PC-9 (cell line): ENCODE results near the gene BMI1. TPM values are rescaled to one million over a fixed set of nuclear protein-coding genes. Genes with fewer than 3 reads are reported as not detected.

Source experiments
- BruUV-seq: library from RNA; stranded (reverse); fragments of 400-500 nt; replicated peaks from 2 replicates; lab custom pipeline; 2021; lab: Mats Ljungman, UMichigan
- CTCF ChIA-PET: fragments of 300-600 bp; sonication (Branson Sonifier 250); formaldehyde crosslinking; loops from one replicate; lab custom pipeline; 2022; ENCODE audit warnings: antibody characterized with exemption; lab: Charles Lee
- POLR2A ChIA-PET: fragments of 300-600 bp; sonication (Branson Sonifier 250); formaldehyde crosslinking; loops from one replicate; lab custom pipeline; 2022; ENCODE audit warnings: antibody characterized with exemption; ENCODE audit not compliant: unreplicated experiment; lab: Charles Lee
- DNase-seq, 2 experiments: peaks; one replicate each; pipeline versions ENCODE4 v3.0.0 to v3.0.0-alpha.2; 2015 to 2022; ENCODE audit warnings: mixed read lengths in 1 of 2
- H2AFZ ChIP-seq: fragments of 200-600 bp; sonication (generic); 2 replicates; pipeline ENCODE4 v1.8.1; 2017; ENCODE audit warnings: antibody characterized with exemption
- H3F3A ChIP-seq: fragments of 200-600 bp; sonication (generic); 2 replicates; pipeline ENCODE4 v1.8.1; 2017; ENCODE audit warnings: antibody characterized with exemption, mild to moderate bottlenecking, low read depth; ENCODE audit not compliant: insufficient read depth
- H3K27ac ChIP-seq: fragments of 200-600 bp; sonication (generic); 2 replicates; pipeline ENCODE4 v1.6.1; 2016; ENCODE audit warnings: mixed run types
- H3K27me3 ChIP-seq: fragments of 200-600 bp; sonication (generic); 2 replicates; pipeline ENCODE4 v1.6.1; 2016; ENCODE audit warnings: low read depth, mixed run types; ENCODE audit not compliant: insufficient read depth
- H3K36me3 ChIP-seq: fragments of 200-600 bp; sonication (generic); 2 replicates; pipeline ENCODE4 v1.6.1; 2016; ENCODE audit warnings: low read depth, mixed run types
- H3K4me1 ChIP-seq: fragments of 200-600 bp; sonication (generic); replicated peaks from 2 replicates; pipeline ENCODE4 v1.6.1; 2016; ENCODE audit warnings: mixed run types; ENCODE audit not compliant: insufficient read depth
- H3K4me2 ChIP-seq: fragments of 200-600 bp; sonication (generic); 2 replicates; pipeline ENCODE4 v1.6.1; 2017; ENCODE audit warnings: mixed run types
- H3K4me3 ChIP-seq: fragments of 200-600 bp; sonication (generic); 2 replicates; pipeline ENCODE4 v1.6.1; 2016; ENCODE audit warnings: mixed run types
- H3K79me2 ChIP-seq: fragments of 200-600 bp; sonication (generic); 2 replicates; pipeline ENCODE4 v1.6.1; 2017; ENCODE audit warnings: low read depth, mixed run types
- H3K9me2 ChIP-seq: fragments of 200-600 bp; sonication (generic); 2 replicates; pipeline ENCODE4 v1.8.1; 2017; ENCODE audit warnings: mild to moderate bottlenecking; ENCODE audit not compliant: insufficient read depth
- H3K9me3 ChIP-seq: fragments of 200-600 bp; sonication (generic); 2 replicates; pipeline ENCODE4 v1.8.1; 2016; ENCODE audit warnings: low read depth; ENCODE audit not compliant: insufficient read depth
- H4K20me1 ChIP-seq: fragments of 200-600 bp; sonication (generic); 2 replicates; pipeline ENCODE4 v1.8.1; 2017; ENCODE audit not compliant: insufficient read depth
- EZH2 ChIP-seq: fragments of 200-600 bp; sonication (generic); IDR thresholded peaks from 2 replicates; pipeline ENCODE4 v1.8.0; 2017; ENCODE audit warnings: antibody characterized with exemption, low read depth
- intact Hi-C: fragments of 100-400 bp; cut with micrococcal nuclease; formaldehyde crosslinking; loops from one replicate; pipeline ENCODE4 v1.10.0; 2022; ENCODE audit not compliant: unreplicated experiment
- total RNA-seq: library from RNA; stranded (reverse); gene quantifications from 2 replicates; pipeline ENCODE4 v1.2.3, GENCODE V29; 2021
- TF ChIP-seq, protein P1 (sequence below): fragments of 200-600 bp; sonication (generic); conservative IDR thresholded peaks from 2 replicates; pipeline ENCODE4 v1.6.1; 2017; ENCODE audit warnings: mixed run types, antibody characterized with exemption, mild to moderate bottlenecking, moderate library complexity

The BMI1 gene
- total RNA-seq, 1 experiment from 2014 or later = 48.4 TPM

DNA sequence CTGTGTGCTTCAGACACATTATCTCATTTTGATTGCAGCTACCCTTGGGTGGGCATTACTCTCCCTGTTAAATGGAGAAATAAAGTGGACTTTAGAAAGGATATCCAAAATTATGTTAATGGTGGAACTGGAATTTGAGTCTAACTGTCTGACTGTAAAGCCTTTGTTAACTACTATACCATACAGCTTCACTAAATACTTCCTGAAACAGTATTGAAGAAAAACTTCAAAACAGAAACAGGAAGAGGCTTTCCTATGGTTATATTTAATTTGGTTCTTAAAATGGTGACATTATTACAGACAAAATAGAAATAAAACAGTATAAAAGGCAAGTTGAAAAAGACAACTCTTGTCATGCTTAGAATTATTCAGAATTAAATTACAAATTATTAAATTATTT, 49.4 kb downstream of the BMI1 start:
- BruUV-seq = no TSS peak
- Histone ChIP-seq H3K4me2 (no peak overlapping the region), H3K9me3 (no peaks in the 10 kb centered on the region), H3F3A (no peaks in the 10 kb centered on the region), H2AFZ (no peak overlapping the region), H3K27me3 (no peaks in the 10 kb centered on the region), H3K4me3 (no peak overlapping the region), H3K27ac (no peak overlapping the region), H3K36me3 (no peaks in the 10 kb centered on the region), H3K4me1 (no peaks in the 10 kb centered on the region), H3K79me2 (no peaks in the 10 kb centered on the region), H4K20me1 (no peaks in the 10 kb centered on the region), H3K9me2 (no peaks in the 10 kb centered on the region)
- POLR2A ChIA-PET = no interaction called here
- no peak for TF ChIP-seq EZH2
- TF ChIP-seq, protein P1, sequence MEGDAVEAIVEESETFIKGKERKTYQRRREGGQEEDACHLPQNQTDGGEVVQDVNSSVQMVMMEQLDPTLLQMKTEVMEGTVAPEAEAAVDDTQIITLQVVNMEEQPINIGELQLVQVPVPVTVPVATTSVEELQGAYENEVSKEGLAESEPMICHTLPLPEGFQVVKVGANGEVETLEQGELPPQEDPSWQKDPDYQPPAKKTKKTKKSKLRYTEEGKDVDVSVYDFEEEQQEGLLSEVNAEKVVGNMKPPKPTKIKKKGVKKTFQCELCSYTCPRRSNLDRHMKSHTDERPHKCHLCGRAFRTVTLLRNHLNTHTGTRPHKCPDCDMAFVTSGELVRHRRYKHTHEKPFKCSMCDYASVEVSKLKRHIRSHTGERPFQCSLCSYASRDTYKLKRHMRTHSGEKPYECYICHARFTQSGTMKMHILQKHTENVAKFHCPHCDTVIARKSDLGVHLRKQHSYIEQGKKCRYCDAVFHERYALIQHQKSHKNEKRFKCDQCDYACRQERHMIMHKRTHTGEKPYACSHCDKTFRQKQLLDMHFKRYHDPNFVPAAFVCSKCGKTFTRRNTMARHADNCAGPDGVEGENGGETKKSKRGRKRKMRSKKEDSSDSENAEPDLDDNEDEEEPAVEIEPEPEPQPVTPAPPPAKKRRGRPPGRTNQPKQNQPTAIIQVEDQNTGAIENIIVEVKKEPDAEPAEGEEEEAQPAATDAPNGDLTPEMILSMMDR = no peak
- DNase-seq = no peak
- intact Hi-C loops = no loop called here
- CTCF ChIA-PET = no interaction called here

DNA sequence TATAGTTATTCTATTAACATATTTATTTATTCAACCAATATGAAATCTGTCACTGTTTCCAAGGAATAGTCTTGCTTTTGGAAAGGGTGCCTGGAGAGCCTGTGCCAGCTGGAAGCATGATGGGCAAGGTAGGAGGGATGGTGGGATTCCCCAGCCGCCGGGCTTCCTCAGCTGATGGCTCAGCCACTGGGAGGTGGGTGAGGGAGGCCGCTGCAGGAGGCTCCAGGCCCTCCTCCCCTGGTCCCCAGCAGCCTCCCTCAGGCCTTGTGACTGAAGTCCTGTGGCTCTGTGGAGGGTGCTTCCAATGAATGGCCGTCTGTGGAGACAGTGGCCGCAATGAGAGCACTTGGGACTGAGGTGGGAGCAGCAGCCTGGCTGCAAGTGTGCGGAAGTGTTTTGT, 51.4 kb downstream of the BMI1 start:
- Histone ChIP-seq H3K27me3 (no peaks in the 10 kb centered on the region), H3K4me3 (no peak overlapping the region), H2AFZ (no peak overlapping the region), H4K20me1 (no peaks in the 10 kb centered on the region), H3K9me3 (no peaks in the 10 kb centered on the region), H3F3A (no peaks in the 10 kb centered on the region), H3K4me1 (no peaks in the 10 kb centered on the region), H3K4me2 (no peak overlapping the region), H3K79me2 (no peaks in the 10 kb centered on the region), H3K9me2 (no peaks in the 10 kb centered on the region), H3K27ac (no peak overlapping the region), H3K36me3 (no peaks in the 10 kb centered on the region)
- no TSS peak for BruUV-seq
- POLR2A ChIA-PET = no interaction called here
- TF ChIP-seq, protein P1 = no peak
- TF ChIP-seq EZH2 = no peak
- intact Hi-C loops = no loop called here
- DNase-seq = no peak
- CTCF ChIA-PET = no interaction called here

DNA sequence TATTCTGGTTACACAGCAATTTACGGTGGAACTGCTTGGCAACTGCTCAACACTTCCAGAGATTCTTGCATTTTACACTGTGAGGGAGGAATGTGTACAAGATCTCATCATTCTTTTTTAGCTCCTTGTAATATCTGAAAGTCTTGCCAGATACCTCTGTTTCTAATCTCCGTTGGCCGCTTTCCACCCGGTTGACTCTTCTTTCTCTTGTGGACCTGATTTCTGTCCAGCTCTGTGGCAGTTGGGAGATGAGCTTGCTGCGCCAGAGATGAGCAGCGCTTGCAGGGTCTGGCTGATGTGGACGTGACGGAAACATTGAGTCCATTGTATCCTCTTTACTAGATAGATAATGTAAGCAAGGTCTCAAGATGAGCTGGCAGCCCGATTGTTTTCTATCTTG, 52.0 kb downstream of the BMI1 start:
- H3K9me3 ChIP-seq = no peaks in the 10 kb centered on the region
- CTCF ChIA-PET = no interaction called here
- no TSS peak for BruUV-seq
- no peak overlapping the region for H3K4me2 ChIP-seq
- DNase-seq = no peak
- no peak overlapping the region for H3K4me3 ChIP-seq
- H3K4me1 ChIP-seq = no peaks in the 10 kb centered on the region
- no peaks in the 10 kb centered on the region for H3K36me3 ChIP-seq
- H3F3A ChIP-seq = no peaks in the 10 kb centered on the region
- no peaks in the 10 kb centered on the region for H3K9me2 ChIP-seq
- H4K20me1 ChIP-seq = no peaks in the 10 kb centered on the region
- POLR2A ChIA-PET = interaction anchor here (0.7 kb wide), 1 partner anchor 201 kb away, joined by 5 read pairs; no protein-coding TSS in a partner anchor
- H3K79me2 ChIP-seq = no peaks in the 10 kb centered on the region
- H3K27ac ChIP-seq = no peak overlapping the region
- no peaks in the 10 kb centered on the region for H3K27me3 ChIP-seq
- TF ChIP-seq, protein P1 = no peak
- no peak for TF ChIP-seq EZH2
- intact Hi-C loops = no loop called here
- no peak overlapping the region for H2AFZ ChIP-seq
